ENCODE results near the gene ADAMTS14. TPM values are rescaled to one million over a fixed set of nuclear protein-coding genes. Genes with fewer than 3 reads are reported as not detected.

ADAMTS14 gene
- total and polyA plus RNA-seq, 8 donors: 0.33 to 9.4 (median 3.9) TPM; not detected in 2

GRCh38 chr10:70749756-70750155 lies 77.5 kb downstream of the ADAMTS14 start:
- 87 to 99% (median 95%) methylated on average over 7 to 10 of the region's 10 CpGs for WGBS, 5 donors
- DNase-seq: no peak
- H3K27me3 ChIP-seq: no peaks in the 10 kb centered on the region
- TF ChIP-seq POLR2A (IDR thresholded peaks at IDR 0.05) (no peak), POLR2AphosphoS5 (IDR thresholded peaks at IDR 0.05) (no peak), EP300 (IDR thresholded peaks at IDR 0.05) (no peak)
- no peaks in the 10 kb centered on the region for H3K9me3 ChIP-seq
- no peak overlapping the region for H3K27ac ChIP-seq
- no peak overlapping the region for H3K4me3 ChIP-seq
- no peaks in the 10 kb centered on the region for H3K4me1 ChIP-seq
- H3K36me3 ChIP-seq: no peaks in the 10 kb centered on the region
- intact Hi-C loops (cut with DNase I; ENCODE audit: low total_unique reads): loop anchor here (10.0 kb wide), 1 partner anchor 295 kb away; no protein-coding TSS in a partner anchor

- no peak for TF ChIP-seq POLR2A (IDR thresholded peaks at IDR 0.05)
- TF ChIP-seq EP300 (IDR thresholded peaks at IDR 0.05): no peak
- TF ChIP-seq POLR2AphosphoS5 (IDR thresholded peaks at IDR 0.05): no peak
- TF ChIP-seq CTCF (IDR thresholded peaks at IDR 0.05): no peak
- no peaks in the 10 kb centered on the region for H3K4me1 ChIP-seq
- H3K9me3 ChIP-seq: no peaks in the 10 kb centered on the region
- no peaks in the 10 kb centered on the region for H3K36me3 ChIP-seq
- 49 to 77% (median 69%) methylated on average over 3 of the region's 3 CpGs for WGBS, 5 donors
- H3K27ac ChIP-seq: no peak overlapping the region
- no peaks in the 10 kb centered on the region for H3K27me3 ChIP-seq
- no peak for DNase-seq
- H3K4me3 ChIP-seq: no peak overlapping the region
- intact Hi-C loops (cut with DNase I; ENCODE audit: low total_unique reads): loop anchor here (10.0 kb wide), 1 partner anchor 295 kb away; no protein-coding TSS in a partner anchor
These were observed 77.9 kb downstream of the ADAMTS14 start for GRCh38 chr10:70750156-70750703.

- TF ChIP-seq POLR2A (IDR thresholded peaks at IDR 0.05): no peak
- no peak for TF ChIP-seq CTCF (IDR thresholded peaks at IDR 0.05)
- Histone ChIP-seq H3K4me3 (no peak overlapping the region), H3K36me3 (no peaks in the 10 kb centered on the region), H3K27me3 (no peaks in the 10 kb centered on the region), H3K4me1 (no peaks in the 10 kb centered on the region), H3K27ac (no peak overlapping the region), H3K9me3 (no peaks in the 10 kb centered on the region)
- WGBS, 5 donors: 90 to 97% (median 93%) methylated on average over 6 to 9 of the region's 9 CpGs
- intact Hi-C loops (cut with DNase I; ENCODE audit: low total_unique reads): loop anchor here (10.0 kb wide), 1 partner anchor 297 kb away; no protein-coding TSS in a partner anchor
- no peak for DNase-seq
These were observed 79.0 kb downstream of the ADAMTS14 start for GRCh38 chr10:70751356-70751755.

GRCh38 chr10:70751991-70752390 lies 79.7 kb downstream of the ADAMTS14 start:
- TF ChIP-seq EP300 (IDR thresholded peaks at IDR 0.05) (no peak), POLR2AphosphoS5 (IDR thresholded peaks at IDR 0.05) (no peak), POLR2A (IDR thresholded peaks at IDR 0.05) (no peak), CTCF (IDR thresholded peaks at IDR 0.05) (no peak)
- no peak for DNase-seq
- intact Hi-C loops (cut with DNase I; ENCODE audit: low total_unique reads): loop anchor here (10.0 kb wide), 1 partner anchor 297 kb away; no protein-coding TSS in a partner anchor
- Histone ChIP-seq H3K4me3 (no peak overlapping the region), H3K27ac (no peak overlapping the region), H3K27me3 (no peaks in the 10 kb centered on the region), H3K9me3 (no peaks in the 10 kb centered on the region), H3K36me3 (no peaks in the 10 kb centered on the region), H3K4me1 (no peaks in the 10 kb centered on the region)
- 85 to 95% (median 91%) methylated on average over 3 to 14 of the region's 14 CpGs for WGBS, 5 donors

GRCh38 chr10:70752571-70752970 lies 80.3 kb downstream of the ADAMTS14 start:
- no peaks in the 10 kb centered on the region for H3K27me3 ChIP-seq
- DNase-seq: no peak
- no peaks in the 10 kb centered on the region for H3K36me3 ChIP-seq
- no peaks in the 10 kb centered on the region for H3K4me1 ChIP-seq
- TF ChIP-seq POLR2AphosphoS5 (IDR thresholded peaks at IDR 0.05) (no peak), EP300 (IDR thresholded peaks at IDR 0.05) (no peak), CTCF (IDR thresholded peaks at IDR 0.05) (no peak), POLR2A (IDR thresholded peaks at IDR 0.05) (no peak)
- 84 to 100% (median 91%) methylated on average over 1 to 7 of the region's 7 CpGs for WGBS, 5 donors
- H3K9me3 ChIP-seq: no peaks in the 10 kb centered on the region
- no peak overlapping the region for H3K4me3 ChIP-seq
- intact Hi-C loops (cut with DNase I; ENCODE audit: low total_unique reads): loop anchor here (10.0 kb wide), 1 partner anchor 298 kb away; no protein-coding TSS in a partner anchor
- H3K27ac ChIP-seq: no peak overlapping the region

All from stomach (tissue), 9 donors.